H9 (cell line): Measurements from ENCODE around the gene TTR. TPM values are rescaled to one million over a fixed set of nuclear protein-coding genes. Genes with fewer than 3 reads are reported as not detected.

Experiments
- DNase-seq: peaks from one replicate; pipeline ENCODE4 v3.0.0-alpha.2; 2017
- H2AFZ ChIP-seq: one replicate; pipeline ENCODE4 v1.6.1; 2013; ENCODE audit warnings: mild to moderate bottlenecking, low read length, control low read depth, moderate library complexity
- H2AK5ac ChIP-seq: 2 replicates; pipeline ENCODE4 v1.6.1; 2013; ENCODE audit warnings: low read length, control low read depth, mixed read lengths; ENCODE audit not compliant: insufficient read length
- H2BK120ac ChIP-seq: one replicate; pipeline ENCODE4 v1.6.1; 2013; ENCODE audit warnings: low read depth, mild to moderate bottlenecking, low read length, control low read depth, inconsistent platforms; ENCODE audit not compliant: poor library complexity, severe bottlenecking
- H2BK12ac ChIP-seq: 2 replicates; pipeline ENCODE4 v1.6.1; 2013; ENCODE audit warnings: low read length, control low read depth, mixed read lengths, low read depth; ENCODE audit not compliant: insufficient read length
- H2BK15ac ChIP-seq: 2 replicates; pipeline ENCODE4 v1.6.1; 2013; ENCODE audit warnings: low read depth, low read length, control low read depth
- H2BK20ac ChIP-seq: one replicate; pipeline ENCODE4 v1.6.1; 2013; ENCODE audit warnings: low read depth, mild to moderate bottlenecking, low read length, control low read depth, inconsistent platforms; ENCODE audit not compliant: poor library complexity, severe bottlenecking
- H2BK5ac ChIP-seq: 2 replicates; pipeline ENCODE4 v1.6.1; 2013; ENCODE audit warnings: low read length, control low read depth, mixed read lengths; ENCODE audit not compliant: insufficient read length
- H3K14ac ChIP-seq: 2 replicates; pipeline ENCODE4 v1.6.1; 2013; ENCODE audit warnings: low read length, control low read depth; ENCODE audit not compliant: insufficient read depth
- H3K18ac ChIP-seq: 2 replicates; pipeline ENCODE4 v1.6.1; 2013; ENCODE audit warnings: low read depth, mild to moderate bottlenecking, mixed read lengths, low read length, control low read depth; ENCODE audit not compliant: insufficient read length
- H3K23ac ChIP-seq: 2 replicates; pipeline ENCODE4 v1.6.1; 2013; ENCODE audit warnings: low read length, control low read depth, mixed read lengths, low read depth; ENCODE audit not compliant: insufficient read length
- H3K23me2 ChIP-seq: 2 replicates; pipeline ENCODE4 v1.6.1; 2013; ENCODE audit warnings: low read depth, mild to moderate bottlenecking, mixed read lengths, low read length, control low read depth; ENCODE audit not compliant: insufficient read length, poor library complexity, severe bottlenecking
- H3K27ac ChIP-seq: 2 replicates; pipeline ENCODE4 v1.5.1; 2013; ENCODE audit warnings: low read length, control low read depth, mixed read lengths, low read depth; ENCODE audit not compliant: insufficient read length
- H3K27me3 ChIP-seq: 2 replicates; pipeline ENCODE4 v1.6.1; 2013; ENCODE audit warnings: low read length, control low read depth, inconsistent platforms; ENCODE audit not compliant: insufficient read depth
- H3K4ac ChIP-seq: 2 replicates; pipeline ENCODE4 v1.6.1; 2013; ENCODE audit warnings: low read depth, mild to moderate bottlenecking, control low read depth, inconsistent platforms, low read length, moderate library complexity
- H3K4me1 ChIP-seq: 2 replicates; pipeline ENCODE4 v1.6.1; 2013; ENCODE audit warnings: low read length, control low read depth, inconsistent platforms; ENCODE audit not compliant: insufficient read depth
- H3K4me2 ChIP-seq: 2 replicates; pipeline ENCODE4 v1.6.1; 2013; ENCODE audit warnings: low read length, control low read depth, mixed read lengths; ENCODE audit not compliant: insufficient read length, insufficient read depth
- H3K56ac ChIP-seq: 2 replicates; pipeline ENCODE4 v1.6.1; 2013; ENCODE audit warnings: low read depth, mild to moderate bottlenecking, mixed read lengths, low read length, control low read depth; ENCODE audit not compliant: insufficient read length
- H3K79me1 ChIP-seq: 2 replicates; pipeline ENCODE4 v1.6.1; 2013; ENCODE audit warnings: low read depth, mild to moderate bottlenecking, moderate library complexity, low read length, control low read depth, inconsistent platforms; ENCODE audit not compliant: insufficient read depth, poor library complexity, severe bottlenecking
- H3K79me2 ChIP-seq: 2 replicates; pipeline ENCODE4 v1.6.1; 2013; ENCODE audit warnings: low read length, control low read depth, inconsistent platforms; ENCODE audit not compliant: insufficient read depth
- H3K9ac ChIP-seq: 2 replicates; pipeline ENCODE4 v1.6.1; 2013; ENCODE audit warnings: low read length, control low read depth, mixed read lengths; ENCODE audit not compliant: insufficient read length; ENCODE audit errors: extremely low read depth
- H3K9me3 ChIP-seq: one replicate; pipeline ENCODE4 v1.6.1; 2013; ENCODE audit warnings: low read depth, low read length, inconsistent platforms; ENCODE audit not compliant: control insufficient read depth
- H3T11ph ChIP-seq: one replicate; pipeline ENCODE4 v1.6.1; 2013; ENCODE audit warnings: mild to moderate bottlenecking, low read length, control low read depth, inconsistent platforms
- H4K20me1 ChIP-seq: one replicate; pipeline ENCODE4 v1.6.1; 2013; ENCODE audit not compliant: control insufficient read depth, insufficient read length, insufficient read depth
- H4K5ac ChIP-seq: 2 replicates; pipeline ENCODE4 v1.6.1; 2013; ENCODE audit warnings: low read depth, mild to moderate bottlenecking, mixed read lengths, low read length, control low read depth; ENCODE audit not compliant: insufficient read length
- H4K8ac ChIP-seq: replicated peaks from 2 replicates; pipeline ENCODE4 v1.6.1; 2013; ENCODE audit warnings: low read length, control low read depth, mixed read lengths, low read depth; ENCODE audit not compliant: insufficient read length
- H4K91ac ChIP-seq: 2 replicates; pipeline ENCODE4 v1.6.1; 2013; ENCODE audit warnings: low read depth, mild to moderate bottlenecking, moderate library complexity, mixed read lengths, low read length, control low read depth; ENCODE audit not compliant: insufficient read length
- H3K27ac Mint-ChIP-seq, 3 experiments: 2 replicates in 2 of 3; 3 replicates in 1 of 3; pipeline ENCODE4 v1.8.0; 2020 to 2021; ENCODE audit warnings: mixed read lengths in 3 of 3, mild to moderate bottlenecking in 1 of 3, moderate library complexity in 1 of 3
- H3K27me3 Mint-ChIP-seq: 2 replicates; pipeline ENCODE4 v1.8.0; 2021; ENCODE audit warnings: low read depth, mild to moderate bottlenecking, moderate library complexity, mixed read lengths
- H3K36me3 Mint-ChIP-seq, 3 experiments: 2 replicates in 2 of 3; 3 replicates in 1 of 3; pipeline ENCODE4 v1.8.0; 2020 to 2021; ENCODE audit warnings: low read depth in 3 of 3, mixed read lengths in 3 of 3; ENCODE audit not compliant: insufficient read depth in 1 of 3
- H3K4me1 Mint-ChIP-seq, 2 experiments: 2 replicates each; pipeline ENCODE4 v1.8.0; 2020; ENCODE audit warnings: mixed read lengths in 2 of 2
- H3K4me3 Mint-ChIP-seq, 2 experiments: 2 replicates in 1 of 2; 3 replicates in 1 of 2; pipeline ENCODE4 v1.8.0; 2020 to 2021; ENCODE audit warnings: mild to moderate bottlenecking in 2 of 2, mixed read lengths in 2 of 2, moderate library complexity in 1 of 2
- H3K9me3 Mint-ChIP-seq, 2 experiments: 2 replicates in 1 of 2; 3 replicates in 1 of 2; pipeline ENCODE4 v1.8.0; 2020; ENCODE audit warnings: mild to moderate bottlenecking in 2 of 2, mixed read lengths in 2 of 2, moderate library complexity in 1 of 2
- CTCF ChIP-seq: fragments of 200-600 bp; sonication (generic); conservative IDR thresholded peaks from 3 replicates; pipeline ENCODE4 v1.8.0; 2021; ENCODE audit warnings: antibody characterized with exemption, mild to moderate bottlenecking
- WGBS: extraction: QIAGEN DNeasy Blood & Tissue Kit; methylation state at CpG from one replicate; pipeline ENCODE4 v1.1.7; 2013; ENCODE audit warnings: missing lambda C conversion rate, low lambda C conversion rate, mixed read lengths; ENCODE audit not compliant: insufficient read length; ENCODE audit errors: extremely low coverage; 5-methylcytosine and 5-hydroxymethylcytosine counted together
- total RNA-seq: library from RNA; stranded (reverse); gene quantifications from 2 replicates; pipeline ENCODE4 v1.2.1, GENCODE V29; 2021

Gene TTR
- total RNA-seq, 1 experiment from 2014 or later: not detected

GRCh38 chr18:31612124-31612523 lies 20.4 kb downstream of the TTR start:
- Histone ChIP-seq H3K56ac (no peak overlapping the region), H3K79me1 (no peaks in the 10 kb centered on the region), H3K27me3 (no peaks in the 10 kb centered on the region), H3K14ac (no peak overlapping the region), H4K5ac (no peak overlapping the region), H2BK12ac (no peak overlapping the region), H3T11ph (no peak overlapping the region), H2BK120ac (no peak overlapping the region), H3K9me3 (no peaks in the 10 kb centered on the region), H3K4me1 (peaks cover 3% of the 10 kb centered on the region; the same call in 1 of the 2 replicates), H3K4ac (no peak overlapping the region), H4K91ac (no peak overlapping the region), H2BK20ac (no peak overlapping the region), H4K8ac (no peak overlapping the region), H3K79me2 (no peaks in the 10 kb centered on the region), H3K23me2 (no peaks in the 10 kb centered on the region), H4K20me1 (no peaks in the 10 kb centered on the region), H2AK5ac (no peak overlapping the region), H3K23ac (no peak overlapping the region), H3K27ac (no peak overlapping the region), H3K9ac (no peak overlapping the region), H2BK5ac (no peak overlapping the region), H3K18ac (no peak overlapping the region), H2AFZ (no peak overlapping the region), H2BK15ac (no peak overlapping the region), H3K4me2 (no peak overlapping the region)
- H3K27ac Mint-ChIP-seq: no peak overlapping the region
- no peaks in the 10 kb centered on the region; the same call in 1 of the 2 replicates for H3K27me3 Mint-ChIP-seq
- DNase-seq: no peak
- H3K36me3 Mint-ChIP-seq: no peaks in the 10 kb centered on the region
- no peak for TF ChIP-seq CTCF
- no peaks in the 10 kb centered on the region for H3K9me3 Mint-ChIP-seq
- peaks cover 21 to 26% of the 10 kb centered on the region in 2 experiments for H3K4me1 Mint-ChIP-seq
- H3K4me3 Mint-ChIP-seq: no peak overlapping the region
- WGBS: no CpG with 5 or more reads among the region's 6 CpGs
